Measurements from ENCODE around the gene PRKCZ.

PRKCZ gene

GRCh38 chr1:2129256-2129943, 79.2 kb downstream of the PRKCZ start:
- no peak for TF ChIP-seq CTCF (IDR thresholded peaks at IDR 0.05; ENCODE audit: low read depth, low read length)
- DNase-seq (ENCODE audit: low read depth in 2 of 2) = no peak
- H3K4me3 ChIP-seq (replicated peaks in 1 of 2; ENCODE audit: low read depth in 2 of 2, low read length in 2 of 2) = no peak overlapping the region

- H3K4me3 ChIP-seq (replicated peaks in 1 of 2; ENCODE audit: low read depth in 2 of 2, low read length in 2 of 2) = no peak overlapping the region
- no peak for DNase-seq (ENCODE audit: low read depth in 2 of 2)
- no peak for TF ChIP-seq CTCF (IDR thresholded peaks at IDR 0.05; ENCODE audit: low read depth, low read length)
Measured at GRCh38 chr1:2130156-2130555, 79.9 kb downstream of the PRKCZ start.

DNA sequence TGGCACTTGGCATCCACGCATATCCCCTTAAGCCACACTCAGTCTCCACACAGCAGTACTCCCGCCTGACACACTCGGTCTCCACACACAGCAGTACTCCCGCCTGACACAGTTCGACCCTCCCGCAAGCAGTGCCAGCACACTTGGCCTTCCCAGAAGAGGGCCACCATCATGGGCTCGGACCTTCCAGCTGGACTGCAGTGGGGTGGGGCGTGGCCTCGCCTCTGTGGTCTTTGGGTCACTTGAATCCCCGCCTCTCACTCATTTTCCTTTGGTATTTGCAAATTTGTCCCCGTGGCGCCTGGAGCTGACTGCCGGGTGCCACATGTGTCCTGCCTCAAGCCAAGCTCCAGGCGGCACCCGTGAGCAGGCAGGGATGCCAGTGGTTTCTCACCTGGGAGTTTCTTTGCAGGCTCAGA, 80.7 kb downstream of the PRKCZ start:
- no peak overlapping the region for H3K4me3 ChIP-seq (replicated peaks in 1 of 2; ENCODE audit: low read depth in 2 of 2, low read length in 2 of 2)
- no peak for DNase-seq (ENCODE audit: low read depth in 2 of 2)
- TF ChIP-seq CTCF (IDR thresholded peaks at IDR 0.05; ENCODE audit: low read depth, low read length) = no peak

- peak; percentile 70 to 86 for DNase-seq (ENCODE audit: low read depth in 2 of 2)
- TF ChIP-seq CTCF (IDR thresholded peaks at IDR 0.05; ENCODE audit: low read depth, low read length) = peak; percentile 64
- peak overlapping the region; percentile 44 to 48 for H3K4me3 ChIP-seq (replicated peaks in 1 of 2; ENCODE audit: low read depth in 2 of 2, low read length in 2 of 2)
Measured at GRCh38 chr1:2132222-2133038, 82.2 kb downstream of the PRKCZ start.

GRCh38 chr1:2133039-2133878, 83.0 kb downstream of the PRKCZ start:
- peak; percentile 99 for DNase-seq (ENCODE audit: low read depth in 2 of 2)
- no peak for TF ChIP-seq CTCF (IDR thresholded peaks at IDR 0.05; ENCODE audit: low read depth, low read length)
- peak overlapping the region; percentile 44 to 48 for H3K4me3 ChIP-seq (replicated peaks in 1 of 2; ENCODE audit: low read depth in 2 of 2, low read length in 2 of 2)

DNA sequence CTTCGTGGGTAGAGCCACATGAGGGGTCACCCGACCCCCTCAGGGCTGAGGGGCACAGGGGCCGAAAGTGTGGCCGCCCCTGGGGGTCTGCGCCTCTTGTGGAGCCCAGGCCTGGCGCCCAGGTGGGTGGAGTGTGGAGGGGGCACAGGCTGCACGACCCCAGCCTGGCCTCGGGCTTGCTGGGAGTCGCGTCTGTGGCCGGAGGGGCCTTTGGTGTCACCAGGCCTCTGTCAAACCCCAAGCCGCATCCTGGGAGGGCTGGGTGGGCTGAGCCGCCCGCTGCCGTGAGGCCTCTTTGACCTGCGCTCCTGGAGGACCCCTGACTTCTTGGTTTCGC, 83.6 kb downstream of the PRKCZ start:
- H3K4me3 ChIP-seq (replicated peaks in 1 of 2; ENCODE audit: low read depth in 2 of 2, low read length in 2 of 2) = peak overlapping the region; percentile 30 to 46
- no peak for TF ChIP-seq CTCF (IDR thresholded peaks at IDR 0.05; ENCODE audit: low read depth, low read length)
- DNase-seq (ENCODE audit: low read depth in 2 of 2) = no peak
